NCI-H2196 (cell line): ENCODE measurements around the gene PPHLN1.

Experiments used
- DNase-seq: peaks from one replicate; lab custom pipeline; 2025; ENCODE audit not compliant: unreplicated experiment; lab: John Stamatoyannopoulos, UW

The PPHLN1 gene

GRCh38 chr12:42475106-42475505 lies 149.1 kb downstream of the PPHLN1 start:
- no peak for DNase-seq

GRCh38 chr12:42477941-42478340 lies 152.0 kb downstream of the PPHLN1 start:
- DNase-seq: no peak

- DNase-seq: no peak
Measured at GRCh38 chr12:42481368-42481767, 155.4 kb downstream of the PPHLN1 start.

- DNase-seq: peak; percentile 18
Measured at GRCh38 chr12:42482041-42482747, 156.2 kb downstream of the PPHLN1 start.

- DNase-seq: peak; percentile 45
Measured at GRCh38 chr12:42482748-42483520, 157.0 kb downstream of the PPHLN1 start.

- DNase-seq: no peak
Measured at GRCh38 chr12:42483521-42483790, 157.5 kb downstream of the PPHLN1 start.

GRCh38 chr12:42484996-42485395 lies 159.0 kb downstream of the PPHLN1 start:
- no peak for DNase-seq

GRCh38 chr12:42485823-42486222 lies 159.9 kb downstream of the PPHLN1 start:
- DNase-seq: no peak

GRCh38 chr12:42486407-42486806 lies 160.4 kb downstream of the PPHLN1 start:
- no peak for DNase-seq

GRCh38 chr12:42490261-42490842 lies 164.4 kb downstream of the PPHLN1 start:
- DNase-seq: no peak
